VCaP (cell line): ENCODE data around the gene PAFAH1B2.

Source experiments
- H3K27ac ChIP-seq: fragments of 450-650 bp; 2 replicates; pipeline ENCODE4 v1.5.1; 2017
- TF ChIP-seq, protein P1 (sequence below): fragments of 450-650 bp; conservative IDR thresholded peaks from 2 replicates; pipeline ENCODE4 v1.5.1; 2017; ENCODE audit warnings: mild to moderate bottlenecking, moderate library complexity

Gene PAFAH1B2

DNA sequence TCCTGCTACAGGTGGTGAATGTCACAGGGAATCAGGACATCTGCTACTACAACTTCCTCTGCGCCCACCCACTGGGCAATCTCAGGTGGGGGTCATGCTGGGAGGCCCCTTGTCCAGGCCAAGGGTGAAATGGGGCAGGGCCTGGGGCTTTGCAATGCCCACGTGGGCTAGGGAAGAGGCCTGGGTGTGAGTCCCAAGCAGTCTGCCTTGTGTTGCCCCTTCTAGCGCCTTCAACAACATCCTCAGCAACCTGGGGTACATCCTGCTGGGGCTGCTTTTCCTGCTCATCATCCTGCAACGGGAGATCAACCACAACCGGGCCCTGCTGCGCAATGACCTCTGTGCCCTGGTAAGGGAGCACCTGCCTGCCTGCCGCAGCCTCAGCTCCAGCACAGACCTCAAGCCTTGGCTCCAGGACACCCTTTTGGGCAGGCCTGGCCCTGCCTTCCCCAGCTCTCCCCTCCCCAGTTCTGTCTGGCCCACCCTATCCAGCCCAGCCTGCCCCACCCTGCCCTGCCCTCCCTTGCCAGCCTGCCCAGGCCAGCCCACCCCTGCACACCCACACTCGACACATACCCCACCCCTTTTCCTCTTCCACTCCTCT is 46.0 kb downstream of the PAFAH1B2 start:
- TF ChIP-seq, protein P1, sequence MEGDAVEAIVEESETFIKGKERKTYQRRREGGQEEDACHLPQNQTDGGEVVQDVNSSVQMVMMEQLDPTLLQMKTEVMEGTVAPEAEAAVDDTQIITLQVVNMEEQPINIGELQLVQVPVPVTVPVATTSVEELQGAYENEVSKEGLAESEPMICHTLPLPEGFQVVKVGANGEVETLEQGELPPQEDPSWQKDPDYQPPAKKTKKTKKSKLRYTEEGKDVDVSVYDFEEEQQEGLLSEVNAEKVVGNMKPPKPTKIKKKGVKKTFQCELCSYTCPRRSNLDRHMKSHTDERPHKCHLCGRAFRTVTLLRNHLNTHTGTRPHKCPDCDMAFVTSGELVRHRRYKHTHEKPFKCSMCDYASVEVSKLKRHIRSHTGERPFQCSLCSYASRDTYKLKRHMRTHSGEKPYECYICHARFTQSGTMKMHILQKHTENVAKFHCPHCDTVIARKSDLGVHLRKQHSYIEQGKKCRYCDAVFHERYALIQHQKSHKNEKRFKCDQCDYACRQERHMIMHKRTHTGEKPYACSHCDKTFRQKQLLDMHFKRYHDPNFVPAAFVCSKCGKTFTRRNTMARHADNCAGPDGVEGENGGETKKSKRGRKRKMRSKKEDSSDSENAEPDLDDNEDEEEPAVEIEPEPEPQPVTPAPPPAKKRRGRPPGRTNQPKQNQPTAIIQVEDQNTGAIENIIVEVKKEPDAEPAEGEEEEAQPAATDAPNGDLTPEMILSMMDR = no peak
- H3K27ac ChIP-seq = no peak overlapping the region

- TF ChIP-seq, protein P1 = no peak
- no peak overlapping the region for H3K27ac ChIP-seq
Observed at GRCh38 chr11:117191680-117192400, 47.8 kb downstream of the PAFAH1B2 start.

DNA sequence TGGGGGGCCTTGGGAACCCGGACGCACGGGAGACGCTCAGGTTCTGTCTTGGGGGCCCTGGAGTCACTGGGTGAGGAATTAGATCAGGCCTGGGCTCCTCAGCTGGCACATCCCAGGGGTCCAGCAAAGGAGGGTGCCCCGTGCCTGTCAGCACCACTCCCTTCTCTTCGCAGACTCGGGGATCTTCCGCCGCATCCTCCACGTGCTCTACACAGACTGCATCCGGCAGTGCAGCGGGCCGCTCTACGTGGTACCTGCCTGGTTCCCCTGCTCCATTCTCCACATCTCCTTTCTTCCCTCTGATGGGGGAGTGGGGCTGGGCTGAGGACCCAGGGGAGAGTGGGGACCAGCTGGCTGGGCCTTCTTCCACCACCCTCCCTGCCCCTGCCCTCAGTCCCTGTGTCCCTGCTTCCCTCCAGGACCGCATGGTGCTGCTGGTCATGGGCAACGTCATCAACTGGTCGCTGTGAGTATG is 48.4 kb downstream of the PAFAH1B2 start:
- TF ChIP-seq, protein P1 = no peak

GRCh38 chr11:117193130-117194020 is 49.3 kb downstream of the PAFAH1B2 start:
- TF ChIP-seq, protein P1 = no peak
- no peak overlapping the region for H3K27ac ChIP-seq

More for the DNA sequence above, 48.4 kb downstream of the PAFAH1B2 start:
- no peak overlapping the region for H3K27ac ChIP-seq

GRCh38 chr11:117194267-117194666 is 50.2 kb downstream of the PAFAH1B2 start:
- TF ChIP-seq, protein P1 = no peak
- H3K27ac ChIP-seq = no peak overlapping the region

GRCh38 chr11:117195258-117195657 is 51.2 kb downstream of the PAFAH1B2 start:
- no peak overlapping the region for H3K27ac ChIP-seq
- TF ChIP-seq, protein P1 = no peak

DNA sequence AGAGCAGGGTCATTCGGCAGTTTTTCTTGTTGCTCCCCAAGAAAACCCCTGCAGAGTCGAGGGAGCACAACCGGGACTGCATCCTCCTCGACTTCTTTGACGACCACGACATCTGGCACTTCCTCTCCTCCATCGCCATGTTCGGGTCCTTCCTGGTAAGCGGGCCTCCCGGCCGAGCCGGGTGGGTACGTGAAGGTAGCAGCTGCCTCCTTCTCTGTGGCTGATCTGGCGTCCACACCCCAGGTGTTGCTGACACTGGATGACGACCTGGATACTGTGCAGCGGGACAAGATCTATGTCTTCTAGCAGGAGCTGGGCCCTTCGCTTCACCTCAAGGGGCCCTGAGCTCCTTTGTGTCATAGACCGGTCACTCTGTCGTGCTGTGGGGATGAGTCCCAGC is 51.7 kb downstream of the PAFAH1B2 start:
- TF ChIP-seq, protein P1 = no peak
- no peak overlapping the region for H3K27ac ChIP-seq
